Esophagus muscularis mucosa (tissue), 3 donors: ENCODE measurements around the gene CEMIP2.

Experiments
- CTCF ChIP-seq, 3 experiments: fragments of 200-600 bp in 2 of 3; fragments of 450-650 bp in 1 of 3; sonication (generic) in 2 of 3; IDR thresholded peaks; one replicate each; pipeline ENCODE4 v1.5.1; 2017 to 2019; ENCODE audit warnings: antibody characterized with exemption in 3 of 3, mild to moderate bottlenecking in 2 of 3, moderate library complexity in 1 of 3
- POLR2A ChIP-seq: fragments of 450-650 bp; IDR thresholded peaks from one replicate; pipeline ENCODE4 v1.6.1; 2017; ENCODE audit warnings: antibody characterized with exemption, moderate library complexity, mild to moderate bottlenecking, low read depth
- POLR2AphosphoS5 ChIP-seq, 2 donors: sonication (generic); formaldehyde crosslinking; IDR thresholded peaks; one replicate each; pipeline ENCODE4 v1.6.1; 2017; ENCODE audit warnings: antibody characterized with exemption in 2 of 2

GRCh38 chr9:71736236-71736635, 32.1 kb downstream of the CEMIP2 start:
- TF ChIP-seq CTCF (IDR thresholded peaks at IDR 0.05) (no peak), POLR2A (no peak), POLR2AphosphoS5 (IDR thresholded peaks at IDR 0.05) (no peak)
